GM19455 (cell line): ENCODE results near the gene POU2F2.

Experiments
- ATAC-seq: cut with Tn5 transposase; IDR thresholded peaks from one replicate; pipeline ENCODE4 v1.9.1; 2021; ENCODE audit not compliant: unreplicated experiment

Gene POU2F2

DNA sequence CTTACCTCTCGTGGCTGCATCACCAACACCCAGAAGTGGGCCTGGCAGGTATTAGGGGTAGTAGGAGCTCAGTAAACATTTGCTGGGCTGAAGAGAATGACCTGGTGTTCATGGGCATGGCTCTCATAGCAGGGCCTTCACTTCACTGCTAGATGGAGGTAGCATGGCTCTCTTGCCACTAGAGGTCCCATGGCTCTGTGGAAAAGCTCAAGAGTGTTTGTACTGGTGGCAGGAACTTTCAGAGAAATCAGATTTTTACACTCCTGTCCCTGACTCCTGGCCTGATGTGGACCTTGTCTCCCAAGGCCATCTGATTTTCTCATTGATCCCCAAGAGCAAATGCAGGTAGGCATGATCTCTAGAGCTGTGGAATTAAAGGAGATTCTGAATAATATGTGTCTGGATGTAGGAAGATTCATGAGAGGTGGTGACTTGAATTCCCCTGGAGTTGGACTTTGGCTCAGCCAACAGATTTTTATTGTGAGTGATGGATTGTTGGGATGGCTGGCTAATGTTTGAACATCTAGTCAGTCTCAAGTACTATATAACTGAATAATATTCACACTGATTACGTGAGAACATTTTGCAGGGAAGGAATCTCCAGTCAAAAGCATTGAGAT is 50.6 kb downstream of the POU2F2 start:
- no peak for ATAC-seq

DNA sequence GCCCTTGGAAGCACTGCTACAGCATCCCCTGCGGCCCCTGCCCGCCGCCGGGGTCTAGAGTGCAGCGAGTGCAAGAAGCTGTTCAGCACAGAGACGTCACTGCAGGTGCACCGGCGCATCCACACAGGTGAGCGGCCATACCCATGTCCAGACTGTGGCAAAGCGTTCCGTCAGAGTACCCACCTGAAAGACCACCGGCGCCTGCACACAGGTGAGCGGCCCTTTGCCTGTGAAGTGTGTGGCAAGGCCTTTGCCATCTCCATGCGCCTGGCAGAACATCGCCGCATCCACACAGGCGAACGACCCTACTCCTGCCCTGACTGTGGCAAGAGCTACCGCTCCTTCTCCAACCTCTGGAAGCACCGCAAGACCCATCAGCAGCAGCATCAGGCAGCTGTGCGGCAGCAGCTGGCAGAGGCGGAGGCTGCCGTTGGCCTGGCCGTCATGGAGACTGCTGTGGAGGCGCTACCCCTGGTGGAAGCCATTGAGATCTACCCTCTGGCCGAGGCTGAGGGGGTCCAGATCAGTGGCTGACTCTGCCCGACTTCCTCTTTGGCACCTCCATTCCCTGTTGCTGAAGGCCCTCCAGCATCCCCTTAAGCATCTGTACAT is 51.4 kb downstream of the POU2F2 start:
- no peak for ATAC-seq

DNA sequence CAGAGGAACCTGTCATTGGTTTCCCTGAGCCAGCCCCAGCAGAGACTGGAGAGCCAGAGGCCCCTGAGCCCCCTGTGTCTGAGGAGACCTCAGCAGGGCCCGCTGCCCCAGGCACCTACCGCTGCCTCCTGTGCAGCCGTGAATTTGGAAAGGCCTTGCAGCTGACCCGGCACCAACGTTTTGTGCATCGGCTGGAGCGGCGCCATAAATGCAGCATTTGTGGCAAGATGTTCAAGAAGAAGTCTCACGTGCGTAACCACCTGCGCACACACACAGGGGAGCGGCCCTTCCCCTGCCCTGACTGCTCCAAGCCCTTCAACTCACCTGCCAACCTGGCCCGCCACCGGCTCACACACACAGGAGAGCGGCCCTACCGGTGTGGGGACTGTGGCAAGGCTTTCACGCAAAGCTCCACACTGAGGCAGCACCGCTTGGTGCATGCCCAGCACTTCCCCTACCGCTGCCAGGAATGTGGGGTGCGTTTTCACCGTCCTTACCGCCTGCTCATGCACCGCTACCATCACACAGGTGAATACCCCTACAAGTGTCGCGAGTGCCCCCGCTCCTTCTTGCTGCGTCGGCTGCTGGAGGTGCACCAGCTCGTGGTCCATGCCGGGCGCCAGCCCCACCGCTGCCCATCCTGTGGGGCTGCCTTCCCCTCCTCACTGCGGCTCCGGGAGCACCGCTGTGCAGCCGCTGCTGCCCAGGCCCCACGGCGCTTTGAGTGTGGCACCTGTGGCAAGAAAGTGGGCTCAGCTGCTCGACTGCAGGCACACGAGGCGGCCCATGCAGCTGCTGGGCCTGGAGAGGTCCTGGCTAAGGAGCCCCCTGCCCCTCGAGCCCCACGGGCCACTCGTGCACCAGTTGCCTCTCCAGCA is 52.1 kb downstream of the POU2F2 start:
- no peak for ATAC-seq

DNA sequence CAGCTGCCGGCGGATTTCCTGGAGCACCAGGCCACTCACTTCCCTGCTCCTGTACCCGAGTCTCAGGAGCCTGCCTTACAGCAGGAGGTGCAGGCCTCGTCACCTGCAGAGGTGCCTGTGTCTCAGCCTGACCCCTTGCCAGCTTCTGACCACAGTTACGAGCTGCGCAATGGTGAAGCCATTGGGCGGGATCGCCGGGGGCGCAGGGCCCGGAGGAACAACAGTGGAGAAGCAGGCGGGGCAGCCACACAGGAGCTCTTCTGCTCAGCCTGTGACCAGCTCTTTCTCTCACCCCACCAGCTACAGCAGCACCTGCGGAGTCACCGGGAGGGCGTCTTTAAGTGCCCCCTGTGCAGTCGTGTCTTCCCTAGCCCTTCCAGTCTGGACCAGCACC is 53.0 kb downstream of the POU2F2 start:
- no peak for ATAC-seq

DNA sequence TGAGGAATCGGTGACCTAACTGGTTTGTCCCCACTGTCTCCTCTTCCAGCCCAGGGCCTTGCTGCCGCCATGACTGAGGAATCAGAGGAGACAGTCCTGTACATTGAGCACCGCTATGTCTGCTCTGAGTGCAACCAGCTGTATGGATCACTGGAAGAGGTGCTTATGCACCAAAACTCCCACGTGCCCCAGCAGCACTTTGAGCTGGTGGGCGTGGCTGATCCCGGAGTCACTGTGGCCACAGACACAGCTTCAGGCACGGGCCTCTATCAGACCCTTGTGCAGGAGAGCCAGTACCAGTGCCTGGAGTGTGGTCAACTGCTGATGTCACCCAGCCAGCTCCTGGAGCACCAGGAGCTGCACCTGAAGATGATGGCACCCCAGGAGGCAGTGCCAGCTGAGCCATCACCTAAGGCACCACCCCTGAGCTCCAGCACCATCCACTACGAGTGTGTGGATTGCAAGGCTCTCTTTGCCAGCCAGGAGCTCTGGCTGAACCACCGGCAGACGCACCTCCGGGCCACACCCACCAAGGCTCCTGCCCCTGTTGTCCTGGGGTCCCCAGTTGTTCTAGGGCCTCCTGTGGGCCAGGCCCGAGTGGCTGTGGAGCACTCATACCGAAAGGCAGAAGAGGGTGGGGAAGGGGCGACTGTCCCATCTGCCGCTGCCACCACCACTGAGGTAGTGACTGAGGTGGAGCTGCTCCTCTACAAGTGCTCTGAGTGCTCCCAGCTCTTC is 53.5 kb downstream of the POU2F2 start:
- no peak for ATAC-seq

DNA sequence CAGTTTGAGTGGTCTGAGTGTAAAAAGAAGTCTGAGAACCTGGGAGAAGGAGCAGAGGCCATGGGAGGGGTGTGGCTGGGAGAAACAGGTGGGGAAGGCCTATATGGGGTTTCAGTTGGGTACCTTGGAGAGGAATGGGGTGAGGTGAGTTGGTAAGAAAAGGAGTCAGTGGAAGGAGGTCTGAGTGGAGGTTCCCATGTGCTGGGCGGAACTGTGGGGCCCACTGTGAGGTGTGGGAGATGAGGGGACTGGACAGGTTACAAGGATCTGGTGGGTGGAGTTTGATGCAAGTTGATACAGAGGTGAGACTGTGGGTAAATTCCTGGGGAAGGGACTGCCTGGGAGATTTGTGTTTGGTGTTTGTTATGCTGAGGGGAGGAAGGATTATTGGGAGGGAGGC is 54.2 kb downstream of the POU2F2 start:
- no peak for ATAC-seq

DNA sequence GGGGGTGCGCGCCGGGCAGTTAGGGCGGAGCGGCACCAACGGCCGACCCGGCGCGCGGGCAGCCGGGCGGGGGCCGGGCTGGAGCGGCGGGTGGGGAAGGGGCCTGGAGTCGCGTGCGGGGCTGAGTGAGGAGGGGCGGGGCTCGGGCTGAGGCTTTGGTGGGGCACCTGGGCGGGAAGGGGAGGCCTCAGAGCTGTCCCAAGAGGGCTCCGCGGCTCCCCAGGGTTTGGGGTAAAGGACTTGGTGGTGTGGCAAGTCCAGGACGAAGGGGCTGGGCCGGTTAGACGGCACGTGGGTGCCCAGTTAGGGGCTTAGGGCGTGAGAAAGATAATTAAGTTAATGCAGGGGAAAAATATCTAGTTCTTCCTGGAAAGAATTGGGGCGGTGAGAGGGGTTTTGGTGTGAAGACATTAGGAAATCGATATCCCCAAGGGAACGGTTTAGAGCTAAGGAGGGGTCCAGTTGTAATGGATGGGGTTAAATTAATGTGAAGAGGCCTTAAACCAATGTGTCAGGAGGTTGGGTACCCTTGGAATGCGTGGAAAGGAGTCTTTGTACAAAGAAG is 55.8 kb downstream of the POU2F2 start:
- no peak for ATAC-seq

DNA sequence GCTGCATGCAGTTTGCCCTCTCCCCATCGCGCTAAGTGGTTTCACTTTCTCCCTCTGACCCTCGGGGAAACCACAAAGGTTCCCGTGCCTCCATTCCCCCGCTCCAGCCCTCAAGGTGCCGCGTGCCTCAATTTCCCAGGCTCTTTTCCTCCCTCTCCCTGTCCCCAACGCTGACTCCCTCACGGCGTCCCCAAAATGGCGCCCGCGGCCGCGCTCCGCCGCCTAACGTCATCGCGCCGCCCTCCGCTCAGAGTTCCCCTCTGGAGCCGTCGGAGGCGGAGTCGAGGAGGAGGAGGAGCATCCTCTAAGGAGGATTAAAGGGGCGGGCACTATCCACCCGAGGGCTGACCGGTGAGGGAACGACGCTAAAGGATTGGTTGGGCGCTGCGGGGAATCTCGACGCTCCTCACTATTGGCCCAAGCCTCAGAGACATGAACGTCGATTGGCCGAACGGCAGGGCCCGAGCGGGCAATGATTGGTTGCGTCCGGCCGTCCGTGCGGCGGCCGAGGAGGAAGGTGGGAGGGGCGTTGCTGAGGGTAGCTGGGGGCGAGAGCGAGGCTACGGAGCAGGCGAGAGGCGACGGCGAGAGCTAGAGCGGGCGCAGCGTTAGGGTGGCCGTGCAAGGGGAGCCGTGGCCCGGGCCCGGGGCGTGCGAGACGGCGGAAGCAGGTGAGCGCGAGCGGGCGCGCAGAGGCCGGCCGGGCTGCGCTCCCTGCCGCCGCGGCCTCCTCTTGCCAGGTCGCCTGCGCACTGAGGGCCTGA is 56.4 kb downstream of the POU2F2 start, which contains the start of gene ZNF574:
Gene ZNF574 (plus strand): TSS at position 551 of the 764 bp plus-strand sequence. CDS start 2,441 bp downstream, outside the sequence.
- peak; percentile 92 for ATAC-seq

DNA sequence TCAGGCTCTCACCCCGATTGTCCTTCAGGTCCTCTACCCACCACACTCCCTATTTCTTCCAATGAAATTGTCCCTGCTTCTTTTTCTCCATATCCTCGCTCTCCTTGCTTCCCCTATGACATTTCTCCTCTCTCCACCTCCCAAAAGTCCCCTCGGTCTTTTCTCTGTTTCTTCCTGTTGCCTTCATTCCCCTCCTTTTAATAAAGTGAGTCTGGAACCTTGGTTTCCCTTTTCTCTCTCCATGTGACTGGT is 57.0 kb downstream of the POU2F2 start:
- no peak for ATAC-seq

DNA sequence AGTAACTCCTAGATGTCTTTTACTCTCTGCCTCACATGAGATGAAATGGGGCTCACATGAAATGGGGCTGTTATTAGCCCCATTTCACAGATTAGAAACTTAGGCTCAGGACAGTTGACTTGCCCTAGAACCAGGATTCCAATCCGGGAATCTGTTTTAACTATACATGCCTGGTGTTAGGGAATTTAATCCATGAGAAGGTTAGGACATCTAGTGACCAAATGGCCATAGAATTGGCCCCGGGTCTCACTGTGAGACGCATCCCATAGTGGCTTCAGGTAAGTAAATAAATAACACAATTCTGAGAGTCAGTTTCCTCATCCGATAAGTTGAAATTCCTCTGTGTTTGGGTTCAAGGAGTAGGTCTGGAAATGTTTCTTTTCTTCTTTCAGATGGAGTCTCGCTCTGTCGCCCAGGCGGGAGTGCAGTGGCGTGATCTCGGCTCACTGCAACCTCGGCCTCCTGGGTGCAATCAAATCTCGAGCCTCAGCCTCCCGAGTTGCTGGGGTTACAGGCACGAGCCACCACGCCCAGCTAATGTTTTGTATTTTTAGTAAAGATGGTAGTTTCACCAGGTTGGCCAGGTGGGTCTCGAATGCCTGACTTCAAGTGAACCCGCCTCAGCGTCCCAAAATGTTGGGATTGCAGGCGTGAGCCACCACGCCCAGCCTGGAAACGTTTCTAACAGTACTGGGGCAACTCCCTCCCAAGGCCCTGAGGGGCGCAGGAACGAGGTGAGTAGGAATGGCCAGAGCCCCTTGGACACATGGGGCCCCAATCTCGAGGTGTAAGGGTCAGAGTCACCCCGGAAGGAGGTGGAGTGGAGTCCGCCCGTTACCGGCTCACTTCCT is 57.5 kb downstream of the POU2F2 start:
- no peak for ATAC-seq

DNA sequence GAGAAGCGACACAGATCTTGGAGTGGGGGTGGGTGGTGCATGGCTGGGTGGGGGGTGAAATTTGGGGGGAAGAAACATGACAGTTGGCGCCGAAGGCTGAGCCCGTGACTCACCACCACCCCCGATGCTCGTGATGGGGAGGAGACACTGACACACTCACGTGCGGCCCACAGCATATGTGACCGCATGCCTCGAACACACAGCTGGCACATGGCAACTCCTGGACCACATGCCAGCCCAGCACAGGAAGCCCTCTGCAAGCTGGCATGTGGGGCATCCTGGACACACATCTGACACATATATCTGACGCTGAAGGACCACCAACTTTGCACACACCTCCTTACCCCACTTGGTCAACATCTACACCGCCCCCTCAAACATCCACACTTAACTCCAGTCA is 61.0 kb downstream of the POU2F2 start:
- no peak for ATAC-seq

DNA sequence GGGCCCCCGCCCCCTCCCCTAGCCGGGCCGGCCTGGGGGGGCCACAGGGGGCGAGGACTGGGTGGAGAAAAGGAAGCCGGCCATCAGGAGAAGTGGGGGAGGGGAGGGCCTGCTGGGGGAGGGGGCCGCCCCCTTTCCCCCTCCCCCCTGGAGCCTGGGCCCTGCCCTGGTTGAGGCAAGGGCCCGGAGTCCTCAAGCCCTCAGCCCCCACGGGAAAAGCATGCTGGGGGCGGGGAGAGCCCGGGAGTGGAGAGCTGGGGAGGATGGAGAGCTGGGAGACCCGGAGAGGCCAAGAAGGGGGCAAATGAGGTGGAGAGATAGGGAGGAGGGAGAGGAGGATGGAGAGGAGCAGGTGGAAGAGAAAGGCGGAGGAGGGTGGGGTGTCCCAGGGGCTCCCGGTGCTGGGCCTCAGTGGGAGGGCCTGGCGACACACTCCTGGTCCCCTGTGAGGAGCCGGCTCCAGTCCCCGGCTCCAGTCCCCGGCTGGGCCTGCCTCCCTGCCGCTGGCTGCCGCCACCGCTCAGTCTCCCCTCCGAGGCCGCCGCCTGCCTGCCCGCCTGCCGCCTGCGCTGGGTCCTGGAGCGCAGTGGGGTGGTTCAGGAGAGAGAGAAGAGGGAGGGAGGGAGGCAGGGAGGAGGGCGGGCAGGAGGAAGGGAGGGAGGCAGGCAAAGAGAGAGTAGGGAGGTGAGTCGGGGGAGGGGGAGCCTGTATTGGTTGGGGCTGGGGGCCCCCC is 62.5 kb downstream of the POU2F2 start, which contains the start of gene GRIK5:
Gene GRIK5 (minus strand): TSS at position 588 of the 733 bp plus-strand sequence. CDS start 4,436 bp downstream, outside the sequence.
- ATAC-seq: no peak

DNA sequence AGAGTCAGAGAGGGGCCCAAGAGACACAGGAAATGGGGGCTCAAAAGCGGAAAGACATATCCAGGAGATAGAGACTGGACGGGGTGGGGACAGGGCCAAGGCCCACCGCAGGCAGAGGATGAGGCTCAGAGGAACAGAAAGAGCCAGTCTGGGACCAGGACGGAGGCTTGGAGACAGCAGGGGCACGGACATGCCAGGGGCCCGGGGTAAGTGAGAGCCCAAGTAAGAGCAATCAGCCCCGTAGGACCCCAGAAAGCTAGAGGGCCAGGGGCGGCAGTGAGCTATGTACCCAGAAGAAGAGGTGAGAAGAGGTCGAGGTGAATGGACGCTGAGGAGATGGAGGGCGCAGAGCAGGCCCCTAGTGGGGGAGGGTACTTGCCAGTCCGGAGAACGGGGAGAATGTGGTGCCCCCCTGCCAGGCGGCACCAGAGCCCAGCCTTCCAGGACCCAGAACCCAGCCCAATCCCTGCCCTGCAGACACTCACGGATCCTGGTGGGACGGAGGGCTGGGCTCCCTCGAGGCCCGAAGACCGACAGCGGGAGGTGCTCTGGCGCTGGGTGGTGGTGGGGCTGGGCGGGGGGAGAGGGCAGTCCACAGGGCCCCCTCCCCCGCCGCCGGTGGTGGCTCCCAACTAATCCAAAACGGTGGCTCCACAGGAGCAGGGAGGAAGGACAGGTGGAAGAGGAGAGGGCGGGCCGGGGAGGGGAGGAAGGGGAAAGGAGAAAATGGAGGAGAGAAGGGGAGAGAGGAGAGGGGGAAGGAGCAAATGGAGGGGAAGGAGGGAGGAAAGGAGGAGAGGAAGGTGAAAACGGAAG is 63.3 kb downstream of the POU2F2 start:
- ATAC-seq: no peak

DNA sequence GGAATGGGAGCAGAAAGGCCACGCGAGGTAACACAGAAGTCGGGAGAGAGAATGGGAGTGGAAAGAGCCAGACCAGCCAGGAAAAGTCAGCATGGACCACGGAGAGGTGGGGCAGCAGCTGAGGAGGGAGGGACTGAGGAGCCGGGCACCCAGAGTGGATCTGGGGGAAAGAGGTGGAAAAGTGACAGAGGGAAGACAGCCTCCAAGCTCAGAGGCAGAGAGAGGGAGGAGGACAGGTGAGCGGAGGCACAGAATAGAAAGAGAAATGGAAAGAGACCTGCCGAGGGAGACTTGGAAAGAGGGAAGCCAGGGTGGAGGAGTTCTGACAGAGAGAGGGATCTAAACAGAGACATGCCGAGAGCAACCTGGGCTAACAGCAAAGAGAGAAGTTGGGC is 63.9 kb downstream of the POU2F2 start:
- ATAC-seq: no peak

DNA sequence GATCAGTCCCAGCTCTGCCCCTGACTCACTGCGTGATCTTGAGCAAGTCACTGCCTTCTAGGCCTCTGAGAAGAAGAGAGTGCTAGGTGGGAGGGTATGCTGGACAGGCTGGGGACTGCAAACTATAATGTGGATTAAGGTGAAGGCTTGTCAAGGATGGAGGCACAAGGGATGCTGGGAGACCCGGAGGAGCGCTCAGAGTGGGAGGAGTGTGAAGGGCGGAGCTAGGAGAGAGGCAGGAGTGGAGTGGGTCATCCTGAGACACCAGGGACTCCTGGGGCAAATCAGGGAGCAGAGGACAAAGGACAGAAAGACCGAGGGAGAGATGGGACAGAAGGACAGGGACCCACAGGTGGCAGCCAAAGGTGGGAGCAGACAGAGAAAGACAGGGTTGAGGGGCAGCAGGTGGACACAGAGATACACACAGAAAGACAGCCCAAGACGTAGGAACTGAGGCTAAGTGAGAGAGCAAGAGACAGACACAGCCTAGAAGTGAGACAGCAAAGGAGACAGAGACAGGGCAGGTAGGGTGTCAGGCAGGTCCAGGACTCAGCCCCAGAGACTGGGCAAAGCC is 64.8 kb downstream of the POU2F2 start:
- no peak for ATAC-seq

DNA sequence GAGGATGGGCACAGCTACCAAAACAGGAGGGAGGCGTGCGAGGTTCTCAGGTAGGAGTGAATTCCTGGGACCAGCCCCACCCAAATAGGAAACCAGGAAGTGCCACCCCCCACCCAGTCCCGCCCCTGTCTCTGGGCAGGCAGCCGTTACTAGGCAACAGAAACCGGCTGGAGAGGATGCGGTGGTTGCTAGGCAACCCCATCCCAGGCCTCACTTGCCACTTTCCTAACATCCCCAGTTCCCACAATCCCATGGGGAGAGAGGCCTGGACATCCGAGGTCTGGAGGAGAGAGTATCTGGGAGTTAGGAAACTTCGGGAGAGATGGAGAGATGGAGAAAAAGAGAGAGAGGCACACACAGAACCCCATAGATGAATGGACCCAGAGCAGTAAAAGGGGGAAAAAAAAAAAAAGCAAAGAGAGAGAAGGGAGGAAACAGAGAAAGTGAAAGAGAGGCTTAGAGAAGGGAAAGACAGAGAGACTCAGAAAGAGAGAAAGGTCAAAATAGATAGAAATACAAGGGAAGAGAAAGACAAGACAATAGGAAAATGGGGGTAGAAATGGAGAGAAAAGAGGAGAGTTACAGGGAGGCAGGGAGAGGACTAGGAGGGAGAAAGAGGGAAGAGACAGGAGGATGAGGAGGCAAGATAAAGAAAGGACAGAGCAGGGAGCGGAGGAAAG is 66.0 kb downstream of the POU2F2 start:
- ATAC-seq: no peak

DNA sequence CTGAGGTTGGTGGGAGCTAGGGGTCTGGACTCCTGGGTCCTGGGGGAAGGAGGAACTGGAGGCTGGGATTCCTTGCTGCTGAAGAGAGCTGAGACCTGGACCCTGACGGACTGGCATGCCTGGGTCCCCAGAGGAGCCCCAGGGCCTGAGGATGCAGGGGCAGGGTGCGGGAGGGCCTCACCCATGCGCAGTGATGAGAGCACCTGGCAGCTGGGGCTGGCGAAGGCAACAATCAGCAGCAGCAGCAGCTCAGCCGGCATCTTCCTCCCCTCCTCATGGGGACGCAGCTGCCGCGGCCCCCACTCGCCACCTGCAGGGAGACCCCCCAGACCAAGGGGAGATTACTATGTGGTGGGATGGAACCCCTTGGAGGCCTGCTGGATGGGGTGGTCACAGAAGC is 66.7 kb downstream of the POU2F2 start:
- ATAC-seq: no peak
